Activated T-helper 2 cell treated with anti-CD3 and anti-CD28 coated beads, Interferon-gamma antibody, Interleukin-2, Interleukin-4, amounts not matched to agents 10 μg/mL and 5 μg/mL and 100 μg/mL, durations not matched to agents 14 hours and 24 hours and 36 hours (primary cell): ENCODE measurements around the gene TKFC. TPM values are rescaled to one million over a fixed set of nuclear protein-coding genes. Genes with fewer than 3 reads are reported as not detected.

Source experiments
- DNase-seq: peaks from one replicate; pipeline ENCODE4 v3.0.0; 2021; ENCODE audit warnings: low spot score
- H3K27ac Mint-ChIP-seq: one replicate; pipeline ENCODE4 v1.8.0; 2021; ENCODE audit warnings: mixed read lengths
- H3K27me3 Mint-ChIP-seq: one replicate; pipeline ENCODE4 v1.8.0; 2021; ENCODE audit warnings: low read depth, mixed read lengths
- H3K36me3 Mint-ChIP-seq: one replicate; pipeline ENCODE4 v1.8.0; 2021; ENCODE audit warnings: low read depth, mixed read lengths
- H3K4me1 Mint-ChIP-seq: one replicate; pipeline ENCODE4 v1.8.0; 2021; ENCODE audit warnings: low read depth, mixed read lengths
- H3K4me3 Mint-ChIP-seq: one replicate; pipeline ENCODE4 v1.8.0; 2021; ENCODE audit warnings: low read depth, mild to moderate bottlenecking, moderate library complexity, mixed read lengths
- H3K9me3 Mint-ChIP-seq: one replicate; pipeline ENCODE4 v1.8.0; 2021; ENCODE audit warnings: mixed read lengths
- intact Hi-C: fragments of 100-400 bp; cut with micrococcal nuclease; formaldehyde crosslinking; loops from one replicate; pipeline ENCODE4 v1.15.1; 2023
- total RNA-seq: library from RNA; stranded (reverse); gene quantifications from 2 replicates; pipeline ENCODE4 v1.2.3, GENCODE V29; 2022

The TKFC gene
- total RNA-seq, 1 donor from 2014 or later = 72.8 TPM

DNA sequence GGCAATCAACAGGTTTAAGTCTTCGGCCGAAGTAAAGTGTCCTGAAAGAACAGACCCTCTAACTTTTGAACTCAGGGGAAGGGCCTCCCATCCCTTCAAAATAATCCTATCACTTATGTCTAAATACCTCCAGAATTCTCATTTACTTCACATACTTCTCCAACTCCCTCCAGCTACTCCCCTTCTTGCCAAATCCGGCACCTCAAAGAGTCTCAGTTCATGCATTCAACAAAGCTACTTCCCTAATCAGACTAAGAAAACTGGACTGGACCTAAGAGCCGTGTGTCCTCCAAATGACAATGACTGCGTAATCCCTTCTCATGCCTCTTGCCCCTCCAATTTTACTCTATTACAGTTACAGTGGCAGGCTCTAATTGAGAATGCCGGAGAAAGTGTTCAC lies 1.4 kb upstream of the TKFC start:
- no peak for DNase-seq
- H3K4me3 Mint-ChIP-seq = peak overlapping the region; percentile 94
- H3K27me3 Mint-ChIP-seq = no peaks in the 10 kb centered on the region
- intact Hi-C loops = loop anchor here (2.0 to 10.0 kb wide), 3 partner anchors 39 to 183 kb away; partner anchors contain the start of gene SDHAF2
- peak overlapping the region; percentile 94 for H3K27ac Mint-ChIP-seq
- H3K36me3 Mint-ChIP-seq = peaks cover 48% of the 10 kb centered on the region
- peaks cover 59% of the 10 kb centered on the region for H3K4me1 Mint-ChIP-seq
- no peaks in the 10 kb centered on the region for H3K9me3 Mint-ChIP-seq

DNA sequence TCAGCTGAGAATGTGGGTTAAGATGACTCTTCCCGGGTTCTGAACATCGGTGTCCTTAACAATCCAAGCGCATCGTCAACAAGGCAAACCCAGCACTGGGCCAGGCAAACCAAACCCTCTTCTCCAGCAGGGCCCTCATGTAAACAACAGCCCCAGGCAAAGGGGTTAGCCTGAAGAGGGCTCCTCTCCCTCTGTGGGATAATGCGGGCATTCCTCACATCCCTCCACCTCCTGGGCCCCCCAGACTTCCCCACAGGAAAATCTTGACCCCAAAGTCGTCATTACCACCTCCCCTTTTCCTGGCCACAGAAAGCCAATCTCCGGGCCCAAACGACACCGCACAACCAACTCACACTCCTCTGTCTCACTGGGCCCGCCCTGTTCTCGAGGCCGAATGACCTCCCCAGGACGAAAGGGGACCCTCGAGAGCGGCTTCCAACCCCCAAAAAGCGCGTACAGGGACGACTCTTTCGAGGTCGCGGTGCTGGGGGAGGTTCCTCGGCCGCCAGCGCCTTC lies 689 bp upstream of the TKFC start:
- peaks cover 63% of the 10 kb centered on the region for H3K4me1 Mint-ChIP-seq
- peaks cover 48% of the 10 kb centered on the region for H3K36me3 Mint-ChIP-seq
- peak overlapping the region; percentile 94 for H3K27ac Mint-ChIP-seq
- peak overlapping the region; percentile 94 for H3K4me3 Mint-ChIP-seq
- DNase-seq = no peak
- no peaks in the 10 kb centered on the region for H3K9me3 Mint-ChIP-seq
- intact Hi-C loops = loop anchor here (2.0 to 10.0 kb wide), 3 partner anchors 40 to 182 kb away; partner anchors contain the start of gene SDHAF2
- H3K27me3 Mint-ChIP-seq = no peaks in the 10 kb centered on the region

DNA sequence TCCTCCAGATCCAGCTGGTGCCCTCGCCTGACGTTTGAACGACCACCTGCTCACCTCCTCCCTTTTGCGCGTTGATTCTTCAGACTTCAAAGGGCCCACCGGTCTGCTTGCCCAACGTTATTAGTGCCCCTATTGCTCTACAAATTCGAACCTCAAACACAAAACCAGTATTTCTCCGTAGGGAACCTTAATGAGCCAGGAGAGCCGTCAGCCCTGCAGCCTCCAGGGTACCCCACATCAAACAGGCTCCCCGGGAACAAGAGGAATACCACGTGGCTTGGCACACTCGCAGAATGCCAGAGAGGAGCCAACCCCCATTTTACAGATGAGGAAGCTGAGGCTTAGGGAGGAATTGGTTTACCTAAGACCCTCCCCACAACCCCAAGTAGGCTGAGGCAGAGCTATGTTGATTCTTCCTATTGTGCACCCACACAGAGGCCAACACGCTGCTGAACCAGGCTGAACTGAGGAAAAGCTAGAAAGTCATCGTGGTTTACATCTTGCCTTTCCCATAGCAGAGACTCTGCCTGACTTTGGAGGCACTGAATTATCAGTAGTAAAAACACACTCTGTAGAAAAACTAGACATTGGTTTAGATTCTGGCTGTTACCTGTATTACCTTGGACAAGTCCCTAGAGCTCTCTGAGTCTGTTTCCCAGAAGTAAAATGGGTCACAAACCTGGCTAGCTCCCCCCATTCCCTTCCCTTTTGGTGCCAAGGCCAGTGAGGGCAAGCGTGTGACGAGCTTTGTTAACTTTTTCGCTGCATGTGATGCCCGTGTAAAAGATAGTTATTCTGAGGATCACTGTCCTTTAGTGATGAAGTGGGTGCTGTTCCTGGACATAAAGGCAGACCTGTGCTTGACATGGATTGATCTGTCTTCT lies 764 bp downstream of the TKFC start:
- Mint-ChIP-seq H3K36me3 (peaks cover 35% of the 10 kb centered on the region), H3K9me3 (no peaks in the 10 kb centered on the region), H3K27ac (peak overlapping the region; percentile 94), H3K27me3 (no peaks in the 10 kb centered on the region), H3K4me1 (peaks cover 53% of the 10 kb centered on the region), H3K4me3 (peak overlapping the region; percentile 94)
- intact Hi-C loops = loop anchor here (1.0 to 10.0 kb wide), 4 partner anchors 29 to 181 kb away; partner anchors contain the start of genes SDHAF2 and TMEM138
- DNase-seq = no peak

DNA sequence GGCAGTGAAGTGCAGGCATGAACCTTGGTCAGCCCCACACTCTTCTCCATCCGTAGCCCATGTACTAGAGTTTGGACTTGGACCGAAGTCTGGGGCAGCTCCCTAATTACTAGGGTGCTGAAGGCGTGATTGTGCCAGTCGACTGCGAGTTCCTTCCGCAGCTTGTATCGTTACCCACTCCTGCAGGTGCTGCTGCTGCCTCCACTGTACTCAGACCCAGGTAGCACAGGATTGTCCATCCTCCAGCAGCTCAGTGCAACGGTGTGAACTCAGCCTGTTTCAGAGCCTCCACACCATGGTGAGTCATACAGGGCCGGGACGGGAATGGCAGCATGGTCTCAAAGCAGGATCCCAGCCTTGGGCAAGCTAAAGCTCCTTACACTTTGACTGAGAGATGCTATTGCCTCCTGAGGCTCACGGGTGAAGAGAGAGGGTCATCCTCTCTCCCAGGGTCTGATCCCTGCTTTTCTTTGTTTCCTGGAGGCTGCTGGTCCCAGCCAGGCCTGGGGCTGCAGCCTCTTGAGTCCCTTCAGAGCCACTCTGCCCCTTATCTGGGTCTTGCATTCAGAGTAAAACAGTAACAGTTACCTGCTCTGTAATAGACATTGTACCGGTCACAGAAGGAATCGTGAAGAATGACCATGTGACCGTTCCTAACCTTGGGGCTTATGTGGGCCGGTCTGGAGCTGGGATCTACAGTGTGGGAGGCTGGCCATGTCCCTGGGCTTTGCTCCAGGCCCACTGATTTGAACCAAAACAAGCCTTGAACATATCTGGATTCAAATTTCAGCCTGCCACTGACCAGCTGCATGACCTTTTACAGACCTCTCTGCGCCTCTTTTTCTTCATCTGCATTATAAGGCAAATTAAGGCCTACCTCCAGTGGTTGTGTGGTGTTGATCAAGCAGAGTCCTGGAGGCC lies 1.7 kb downstream of the TKFC start:
- Mint-ChIP-seq H3K4me1 (peaks cover 47% of the 10 kb centered on the region), H3K9me3 (no peaks in the 10 kb centered on the region), H3K36me3 (peaks cover 29% of the 10 kb centered on the region), H3K4me3 (peak overlapping the region; percentile 94), H3K27ac (peak overlapping the region; percentile 94), H3K27me3 (no peaks in the 10 kb centered on the region)
- no peak for DNase-seq
- intact Hi-C loops = loop anchor here (5.0 to 10.0 kb wide), 2 partner anchors 42 to 180 kb away; no protein-coding TSS in a partner anchor

DNA sequence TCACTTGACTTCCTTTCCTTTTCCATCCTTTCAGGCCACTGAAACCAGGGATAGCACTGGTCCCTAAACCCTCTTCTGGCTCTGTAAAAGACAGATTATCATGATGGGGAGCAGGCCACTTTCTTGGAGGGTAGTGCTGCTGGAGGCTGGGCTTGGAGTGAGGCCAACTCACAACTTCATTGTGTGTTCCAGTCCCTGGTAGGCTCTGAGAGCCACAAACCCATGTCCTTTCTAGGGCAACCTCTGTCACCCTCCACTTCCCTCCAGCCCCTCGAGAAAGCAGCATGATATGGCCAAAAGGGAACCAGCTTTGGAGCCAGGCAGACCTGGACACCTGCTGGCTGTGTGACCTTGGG lies 2.3 kb downstream of the TKFC start:
- Mint-ChIP-seq H3K9me3 (no peaks in the 10 kb centered on the region), H3K36me3 (peaks cover 22% of the 10 kb centered on the region), H3K27me3 (no peaks in the 10 kb centered on the region), H3K4me1 (peaks cover 40% of the 10 kb centered on the region), H3K27ac (peak overlapping the region; percentile 48), H3K4me3 (no peak overlapping the region)
- DNase-seq = no peak
- intact Hi-C loops = loop anchor here (10.0 kb wide), 1 partner anchor 179 kb away; no protein-coding TSS in a partner anchor

DNA sequence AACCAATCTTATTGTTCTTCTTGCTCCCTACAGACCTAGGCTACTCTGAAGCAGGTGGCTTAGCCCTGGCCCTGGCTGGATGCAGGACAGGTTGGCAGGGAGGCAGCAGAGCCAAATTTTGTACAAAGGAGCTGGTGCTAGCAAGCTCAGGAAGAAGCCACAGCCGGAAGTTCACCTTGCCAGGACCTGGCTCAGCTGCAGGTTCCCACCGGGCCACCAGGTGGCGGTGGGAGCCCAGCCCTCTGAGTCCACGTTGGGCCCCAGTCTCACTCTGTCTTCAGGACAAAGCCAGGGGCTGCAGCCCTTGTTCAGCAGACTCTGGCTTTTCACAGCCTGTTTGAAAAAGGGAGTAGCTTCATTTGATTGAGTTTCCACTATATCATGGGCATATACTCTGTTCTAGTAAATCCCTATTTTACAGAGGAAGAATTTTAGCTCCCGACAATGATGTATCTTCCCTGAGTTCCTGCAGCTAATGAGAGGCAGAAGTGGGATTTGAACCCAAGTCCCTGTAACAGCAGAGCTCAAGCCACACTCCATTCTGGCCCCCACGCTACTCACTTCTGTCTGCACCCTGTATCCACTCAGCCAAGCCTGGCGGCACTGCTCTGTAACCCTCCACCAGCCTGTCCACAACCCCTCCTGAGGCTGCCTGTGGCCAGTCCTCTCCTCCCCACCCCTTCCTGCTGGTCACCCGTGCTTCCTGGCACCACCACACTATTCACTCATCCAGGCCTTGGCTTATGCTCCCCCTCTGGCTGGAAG lies 3.3 kb downstream of the TKFC start:
- DNase-seq = peak; percentile 79
- Mint-ChIP-seq H3K4me1 (peaks cover 33% of the 10 kb centered on the region), H3K27me3 (no peaks in the 10 kb centered on the region), H3K9me3 (no peaks in the 10 kb centered on the region), H3K27ac (peak overlapping the region; percentile 78), H3K36me3 (peaks cover 14% of the 10 kb centered on the region), H3K4me3 (no peak overlapping the region)
- intact Hi-C loops = loop anchor here (1.0 to 10.0 kb wide), 3 partner anchors 49 to 178 kb away; partner anchors contain the start of gene TMEM216

DNA sequence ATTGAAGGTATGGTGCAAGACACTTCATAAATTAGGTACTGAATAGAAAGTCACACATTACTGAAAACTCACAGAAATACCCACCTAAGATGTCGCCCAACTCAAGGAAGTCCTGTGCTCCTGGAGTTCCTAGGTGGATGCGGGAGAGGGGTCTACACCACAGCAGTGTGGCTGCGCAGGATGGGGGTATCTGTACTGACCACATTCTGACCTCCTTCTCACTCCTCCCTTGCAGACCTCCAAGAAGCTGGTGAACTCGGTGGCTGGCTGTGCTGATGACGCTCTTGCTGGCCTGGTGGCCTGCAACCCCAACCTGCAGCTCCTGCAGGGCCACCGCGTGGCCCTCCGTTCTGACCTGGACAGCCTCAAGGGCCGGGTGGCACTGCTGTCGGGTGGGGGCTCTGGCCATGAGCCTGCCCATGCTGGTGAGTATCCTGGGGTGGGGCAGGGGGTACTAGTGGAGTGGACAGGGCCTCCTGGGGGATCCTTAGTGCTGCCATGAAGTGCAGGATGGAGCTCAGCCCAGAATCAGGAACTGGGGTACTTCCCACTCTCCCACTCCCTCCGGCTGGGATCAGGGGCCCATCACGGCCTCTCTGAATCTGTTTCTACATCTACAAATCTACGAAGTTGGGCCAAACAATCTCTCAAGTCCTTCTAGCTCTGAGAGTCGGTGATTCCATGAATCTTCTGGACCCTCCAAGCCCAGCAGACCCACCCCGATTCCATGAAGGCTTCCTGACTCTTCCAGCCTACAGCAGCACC lies 4.9 kb downstream of the TKFC start:
- Mint-ChIP-seq H3K27ac (no peak overlapping the region), H3K4me3 (no peak overlapping the region), H3K36me3 (peaks cover 6% of the 10 kb centered on the region), H3K27me3 (no peaks in the 10 kb centered on the region), H3K9me3 (no peaks in the 10 kb centered on the region), H3K4me1 (peaks cover 24% of the 10 kb centered on the region)
- intact Hi-C loops = loop anchor here (10.0 kb wide), 1 partner anchor 177 kb away; no protein-coding TSS in a partner anchor
- no peak for DNase-seq

DNA sequence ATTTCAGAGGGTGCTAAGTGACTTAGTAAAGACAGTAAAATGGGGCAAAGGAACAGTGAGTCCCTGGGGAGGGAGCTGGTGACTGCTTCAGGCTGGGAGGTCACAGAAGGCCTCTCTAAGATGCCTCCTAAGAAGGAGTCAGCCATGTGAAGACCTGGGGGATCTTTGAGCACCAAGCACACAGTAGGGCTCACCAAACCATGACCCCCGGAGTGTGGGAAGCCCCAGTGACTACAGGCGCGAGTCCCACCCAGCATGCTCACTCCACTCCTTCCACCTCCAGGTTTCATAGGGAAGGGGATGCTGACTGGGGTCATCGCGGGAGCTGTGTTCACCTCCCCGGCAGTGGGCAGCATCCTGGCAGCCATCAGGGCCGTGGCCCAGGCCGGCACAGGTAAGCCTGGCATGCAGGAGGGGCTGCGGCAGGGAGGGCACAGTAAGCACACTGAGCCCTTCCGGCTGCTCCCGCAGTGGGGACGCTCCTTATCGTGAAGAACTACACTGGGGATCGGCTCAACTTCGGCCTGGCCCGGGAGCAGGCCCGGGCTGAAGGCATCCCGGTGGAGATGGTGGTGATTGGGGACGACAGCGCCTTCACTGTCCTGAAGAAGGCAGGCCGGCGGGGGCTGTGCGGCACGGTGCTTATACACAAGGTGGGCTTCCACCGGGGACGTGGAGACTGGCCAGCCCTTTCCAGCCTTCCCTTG lies 5.9 kb downstream of the TKFC start:
- Mint-ChIP-seq H3K4me3 (no peak overlapping the region), H3K4me1 (peaks cover 19% of the 10 kb centered on the region), H3K36me3 (peaks cover 6% of the 10 kb centered on the region), H3K9me3 (no peaks in the 10 kb centered on the region), H3K27ac (no peak overlapping the region), H3K27me3 (no peaks in the 10 kb centered on the region)
- no peak for DNase-seq
- intact Hi-C loops = loop anchor here (10.0 kb wide), 1 partner anchor 176 kb away; no protein-coding TSS in a partner anchor

DNA sequence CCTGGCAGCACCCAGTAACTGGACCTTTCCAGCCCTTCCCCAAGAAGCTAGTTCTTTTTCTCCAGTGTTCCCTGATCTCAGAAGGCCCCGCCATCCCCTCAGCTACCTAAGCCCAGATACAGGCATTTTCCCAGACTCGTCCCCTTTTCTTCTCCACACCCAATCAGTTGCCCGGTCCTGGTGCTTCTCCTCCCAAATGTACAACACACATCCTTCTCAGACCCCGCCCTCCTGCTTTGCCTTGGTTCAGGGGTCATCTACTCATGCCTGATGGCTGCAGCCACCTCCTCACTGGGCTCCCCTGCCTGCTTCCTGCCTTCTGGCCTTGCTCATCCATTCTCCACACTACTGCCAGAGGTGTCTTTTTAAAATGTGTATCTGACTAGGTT lies 6.5 kb downstream of the TKFC start:
- Mint-ChIP-seq H3K27ac (no peak overlapping the region), H3K4me1 (peaks cover 13% of the 10 kb centered on the region), H3K36me3 (peaks cover 7% of the 10 kb centered on the region), H3K4me3 (no peak overlapping the region), H3K27me3 (no peaks in the 10 kb centered on the region), H3K9me3 (no peaks in the 10 kb centered on the region)
- intact Hi-C loops = loop anchor here (10.0 kb wide), 1 partner anchor 175 kb away; no protein-coding TSS in a partner anchor
- DNase-seq = no peak

DNA sequence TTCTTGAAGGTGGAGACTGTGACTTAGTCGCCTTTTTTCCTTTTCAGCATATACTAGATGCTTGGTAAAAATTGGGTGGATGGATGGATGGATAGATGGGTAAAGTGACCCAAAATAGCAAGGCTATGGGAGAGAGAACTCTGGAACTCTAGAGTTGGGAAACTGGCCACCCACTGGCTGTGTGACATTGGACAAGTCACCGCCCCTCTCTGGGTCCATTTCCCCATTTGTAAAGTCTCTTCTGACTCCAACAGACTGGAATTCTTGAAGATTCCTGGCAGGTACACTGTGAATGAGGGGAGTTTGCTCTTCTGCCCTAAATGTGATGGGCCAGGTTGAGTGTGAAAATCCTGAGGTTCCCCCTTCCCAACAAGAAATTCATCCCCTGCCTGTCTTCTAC lies 8.0 kb downstream of the TKFC start:
- Mint-ChIP-seq H3K27me3 (no peaks in the 10 kb centered on the region), H3K27ac (no peak overlapping the region), H3K36me3 (peaks cover 10% of the 10 kb centered on the region), H3K9me3 (no peaks in the 10 kb centered on the region), H3K4me1 (peaks cover 6% of the 10 kb centered on the region), H3K4me3 (no peak overlapping the region)
- DNase-seq = no peak
- intact Hi-C loops = no loop called here

DNA sequence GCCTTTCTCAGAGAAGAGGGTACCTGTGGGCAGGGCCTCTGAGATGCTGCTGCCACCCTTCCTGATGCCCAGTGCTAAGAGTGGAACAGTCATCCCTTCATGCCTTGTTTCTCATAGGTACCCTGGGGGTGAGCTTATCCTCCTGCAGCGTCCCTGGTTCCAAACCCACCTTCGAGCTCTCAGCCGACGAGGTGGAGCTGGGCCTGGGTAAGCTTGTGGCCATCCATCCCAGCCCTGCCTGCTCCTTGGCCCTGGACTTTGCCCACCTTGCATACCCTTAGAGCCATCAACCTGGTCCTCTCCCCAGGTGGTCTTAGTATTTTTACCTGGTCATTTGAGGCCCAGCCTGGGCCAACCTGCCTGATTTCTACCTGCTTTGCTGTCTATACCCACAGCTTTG lies 8.7 kb downstream of the TKFC start:
- H3K9me3 Mint-ChIP-seq = no peaks in the 10 kb centered on the region
- H3K4me1 Mint-ChIP-seq = peaks cover 4% of the 10 kb centered on the region
- H3K27ac Mint-ChIP-seq = no peak overlapping the region
- H3K4me3 Mint-ChIP-seq = no peak overlapping the region
- no peak for DNase-seq
- intact Hi-C loops = no loop called here
- no peaks in the 10 kb centered on the region for H3K27me3 Mint-ChIP-seq
- H3K36me3 Mint-ChIP-seq = peaks cover 10% of the 10 kb centered on the region
